ENCODE results near the gene TMEM163.

Gene TMEM163

GRCh38 chr2:134435936-134436335 is 282.9 kb downstream of the TMEM163 start:
- DNase-seq (ENCODE audit: low read depth): no peak

GRCh38 chr2:134435505-134435904 is 283.3 kb downstream of the TMEM163 start:
- no peak for DNase-seq (ENCODE audit: low read depth)

- DNase-seq (ENCODE audit: low read depth): no peak
Measured at GRCh38 chr2:134433979-134434378, 284.8 kb downstream of the TMEM163 start.

GRCh38 chr2:134433469-134433868 is 285.3 kb downstream of the TMEM163 start:
- no peak for DNase-seq (ENCODE audit: low read depth)

GRCh38 chr2:134432435-134432883 is 286.3 kb downstream of the TMEM163 start:
- DNase-seq (ENCODE audit: low read depth): peak; percentile 40

GRCh38 chr2:134431838-134432434 is 286.9 kb downstream of the TMEM163 start:
- DNase-seq (ENCODE audit: low read depth): peak; percentile 79

- DNase-seq (ENCODE audit: low read depth): no peak
Measured at GRCh38 chr2:134429886-134430285, 288.9 kb downstream of the TMEM163 start.

- no peak for DNase-seq (ENCODE audit: low read depth)
Measured at GRCh38 chr2:134426721-134427120, 292.1 kb downstream of the TMEM163 start.

- peak; percentile 51 for DNase-seq (ENCODE audit: low read depth)
Measured at GRCh38 chr2:134425724-134426496, 292.9 kb downstream of the TMEM163 start.

- DNase-seq (ENCODE audit: low read depth): no peak
Measured at GRCh38 chr2:134421556-134422328, 297.1 kb downstream of the TMEM163 start.

- no peak for DNase-seq (ENCODE audit: low read depth)
Measured at GRCh38 chr2:134420920-134421319, 297.9 kb downstream of the TMEM163 start.

GRCh38 chr2:134420259-134420658 is 298.5 kb downstream of the TMEM163 start:
- no peak for DNase-seq (ENCODE audit: low read depth)

- DNase-seq (ENCODE audit: low read depth): no peak
Measured at GRCh38 chr2:134417968-134418582, 300.7 kb downstream of the TMEM163 start.

GRCh38 chr2:134416637-134417036 is 302.2 kb downstream of the TMEM163 start:
- DNase-seq (ENCODE audit: low read depth): no peak

GRCh38 chr2:134416018-134416417 is 302.8 kb downstream of the TMEM163 start:
- no peak for DNase-seq (ENCODE audit: low read depth)

GRCh38 chr2:134413912-134414311 is 304.9 kb downstream of the TMEM163 start:
- no peak for DNase-seq (ENCODE audit: low read depth)

GRCh38 chr2:134413430-134413829 is 305.4 kb downstream of the TMEM163 start:
- DNase-seq (ENCODE audit: low read depth): peak; percentile 64

- DNase-seq (ENCODE audit: low read depth): no peak
Measured at GRCh38 chr2:134412639-134412999, 306.2 kb downstream of the TMEM163 start.

- peak; percentile 84 for DNase-seq (ENCODE audit: low read depth)
Measured at GRCh38 chr2:134411828-134412638, 306.8 kb downstream of the TMEM163 start.

- no peak for DNase-seq (ENCODE audit: low read depth)
Measured at GRCh38 chr2:134411279-134411827, 307.4 kb downstream of the TMEM163 start.

GRCh38 chr2:134410831-134411231 is 308.0 kb downstream of the TMEM163 start:
- DNase-seq (ENCODE audit: low read depth): peak; percentile 57
